MM.1S (cell line): ENCODE results near the gene TMEM9.

Experiments used
- DNase-seq: peaks from one replicate; pipeline ENCODE4 v3.0.0-alpha.2; 2015
- H2AFZ ChIP-seq: fragments of 300-600 bp; sonication (generic); 2 replicates; pipeline ENCODE4 v1.6.0; 2016; ENCODE audit warnings: antibody characterized with exemption, low read length
- H3F3A ChIP-seq: fragments of 300-600 bp; sonication (generic); 2 replicates; pipeline ENCODE4 v1.6.1; 2016; ENCODE audit warnings: mild to moderate bottlenecking, antibody characterized with exemption, low read length, moderate library complexity, mixed read lengths; ENCODE audit not compliant: insufficient read depth
- H3K27ac ChIP-seq: fragments of 300-600 bp; sonication (generic); 2 replicates; pipeline ENCODE4 v1.5.1; 2016; ENCODE audit warnings: mild to moderate bottlenecking, low read length
- H3K27me3 ChIP-seq: fragments of 300-600 bp; sonication (generic); replicated peaks from 2 replicates; pipeline ENCODE4 v1.6.0; 2016; ENCODE audit warnings: low read length; ENCODE audit not compliant: insufficient read depth
- H3K36me3 ChIP-seq: fragments of 300-600 bp; sonication (generic); replicated peaks from 2 replicates; pipeline ENCODE4 v1.6.1; 2016; ENCODE audit warnings: mild to moderate bottlenecking, low read length, mixed read lengths; ENCODE audit not compliant: insufficient read depth
- H3K4me1 ChIP-seq: fragments of 300-600 bp; sonication (generic); 2 replicates; pipeline ENCODE4 v1.6.1; 2016; ENCODE audit warnings: low read length, mixed read lengths
- H3K4me2 ChIP-seq: fragments of 300-600 bp; sonication (generic); 2 replicates; pipeline ENCODE4 v1.6.0; 2016; ENCODE audit warnings: low read depth, low read length
- H3K4me3 ChIP-seq: fragments of 300-600 bp; sonication (generic); 2 replicates; pipeline ENCODE4 v1.5.1; 2016; ENCODE audit warnings: low read length, mixed read lengths
- H3K79me2 ChIP-seq: fragments of 300-600 bp; sonication (generic); 2 replicates; pipeline ENCODE4 v1.6.1; 2016; ENCODE audit warnings: mixed run types, low read length, mixed read lengths
- H3K9ac ChIP-seq: fragments of 300-600 bp; sonication (generic); 2 replicates; pipeline ENCODE4 v1.6.1; 2016; ENCODE audit warnings: low read length, mixed read lengths
- H3K9me2 ChIP-seq: fragments of 300-600 bp; sonication (generic); replicated peaks from 2 replicates; pipeline ENCODE4 v1.6.1; 2016; ENCODE audit warnings: mild to moderate bottlenecking, low read length, mixed read lengths; ENCODE audit not compliant: insufficient read depth
- H3K9me3 ChIP-seq: fragments of 300-600 bp; sonication (generic); replicated peaks from 2 replicates; pipeline ENCODE4 v1.6.1; 2016; ENCODE audit warnings: mild to moderate bottlenecking, low read length, mixed read lengths; ENCODE audit not compliant: insufficient read depth
- H4K20me1 ChIP-seq: fragments of 300-600 bp; sonication (generic); 2 replicates; pipeline ENCODE4 v1.6.1; 2016; ENCODE audit warnings: mild to moderate bottlenecking, low read length, moderate library complexity, mixed read lengths; ENCODE audit not compliant: insufficient read depth
- CTCF ChIP-seq: fragments of 300-600 bp; sonication (generic); IDR thresholded peaks from 2 replicates; pipeline ENCODE4 v1.5.1; 2016; ENCODE audit warnings: antibody characterized with exemption, low read length, mixed read lengths
- EZH2 ChIP-seq: fragments of 300-600 bp; sonication (generic); optimal IDR thresholded peaks from 2 replicates; pipeline ENCODE3; 2017; ENCODE audit warnings: low read depth, mild to moderate bottlenecking, antibody characterized with exemption, low read length, mixed read lengths
- EZH2phosphoT487 ChIP-seq: fragments of 300-600 bp; sonication (generic); IDR thresholded peaks from 2 replicates; pipeline ENCODE4 v1.6.1; 2018; ENCODE audit warnings: antibody characterized with exemption, low read length

The TMEM9 gene

DNA sequence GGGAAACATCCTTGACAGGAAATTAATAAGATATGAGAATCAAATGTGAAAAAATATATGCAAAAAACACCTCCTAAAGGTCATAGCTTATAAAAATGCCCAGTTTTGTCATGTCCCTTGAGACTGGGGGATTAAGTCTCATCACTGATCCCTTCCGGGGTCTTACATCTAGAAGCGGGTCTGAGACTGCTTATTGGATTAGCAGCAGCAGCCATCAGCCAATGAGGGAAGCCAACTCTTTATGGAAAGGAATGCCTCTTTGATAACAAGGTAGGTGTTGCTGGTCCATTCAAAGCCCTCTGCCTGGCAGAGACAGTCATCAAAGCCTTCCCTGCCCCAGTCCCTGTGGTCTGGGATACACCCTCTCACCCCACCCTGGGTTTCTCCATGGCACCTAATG lies 38.2 kb downstream of the TMEM9 start:
- no peaks in the 10 kb centered on the region for H3K79me2 ChIP-seq
- no peak for DNase-seq
- no peak overlapping the region for H2AFZ ChIP-seq
- no peaks in the 10 kb centered on the region for H3K36me3 ChIP-seq
- H3K9ac ChIP-seq, result no peak overlapping the region
- H3K9me3 ChIP-seq, result no peaks in the 10 kb centered on the region
- no peaks in the 10 kb centered on the region for H3K9me2 ChIP-seq
- no peaks in the 10 kb centered on the region for H3K27me3 ChIP-seq
- no peak overlapping the region for H3K4me3 ChIP-seq
- no peak for TF ChIP-seq CTCF
- TF ChIP-seq EZH2, result no peak
- TF ChIP-seq EZH2phosphoT487, result no peak
- H3K4me2 ChIP-seq, result no peak overlapping the region
- no peaks in the 10 kb centered on the region for H3K4me1 ChIP-seq
- no peaks in the 10 kb centered on the region for H4K20me1 ChIP-seq
- no peaks in the 10 kb centered on the region for H3F3A ChIP-seq
- no peak overlapping the region for H3K27ac ChIP-seq

DNA sequence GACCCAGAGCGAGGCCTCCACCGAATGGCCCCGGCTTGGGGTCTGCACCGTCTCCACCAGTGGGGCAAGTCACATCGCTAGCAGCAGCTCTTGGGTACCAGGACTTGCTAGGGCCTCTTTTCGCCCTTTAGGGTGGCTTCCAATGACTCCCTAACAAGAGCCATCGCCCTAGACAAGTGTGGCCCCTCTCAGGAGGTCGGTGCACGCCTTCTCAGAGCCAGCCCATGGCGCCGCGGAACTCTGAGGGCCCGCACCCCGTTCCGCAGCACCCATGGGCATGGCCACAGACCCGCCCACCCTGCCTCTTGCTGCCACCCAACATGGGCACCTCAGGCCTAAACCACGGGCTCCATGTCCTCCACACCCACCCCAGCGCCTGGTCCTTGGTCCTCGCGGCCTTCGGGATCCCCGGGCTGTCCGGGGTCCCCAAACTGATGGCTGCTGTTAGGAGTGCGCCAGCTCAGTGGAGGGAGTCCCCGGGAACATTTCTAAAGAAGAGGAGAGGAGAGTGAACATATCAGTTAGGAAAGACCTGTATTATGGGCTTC lies 38.8 kb downstream of the TMEM9 start:
- Histone ChIP-seq H3K9me3 (no peaks in the 10 kb centered on the region), H3K27ac (no peak overlapping the region), H3K9me2 (no peaks in the 10 kb centered on the region), H3K36me3 (no peaks in the 10 kb centered on the region), H3F3A (no peaks in the 10 kb centered on the region), H2AFZ (no peak overlapping the region), H3K79me2 (no peaks in the 10 kb centered on the region), H3K4me3 (no peak overlapping the region), H3K9ac (no peak overlapping the region), H4K20me1 (no peaks in the 10 kb centered on the region), H3K27me3 (no peaks in the 10 kb centered on the region), H3K4me1 (no peaks in the 10 kb centered on the region), H3K4me2 (no peak overlapping the region)
- DNase-seq, result no peak
- TF ChIP-seq CTCF (no peak), EZH2phosphoT487 (no peak), EZH2 (no peak)

- H4K20me1 ChIP-seq, result no peaks in the 10 kb centered on the region
These were observed 39.8 kb downstream of the TMEM9 start for GRCh38 chr1:201114245-201115131.

More at GRCh38 chr1:201114245-201115131, 39.8 kb downstream of the TMEM9 start:
- TF ChIP-seq CTCF (peak; percentile 83), EZH2 (no peak), EZH2phosphoT487 (no peak)
- Histone ChIP-seq H3K36me3 (no peaks in the 10 kb centered on the region), H3K27me3 (no peaks in the 10 kb centered on the region), H3K9me2 (no peaks in the 10 kb centered on the region), H3F3A (no peaks in the 10 kb centered on the region), H3K27ac (no peak overlapping the region), H2AFZ (peak overlapping the region; percentile 90), H3K4me1 (no peaks in the 10 kb centered on the region), H3K9ac (peak overlapping the region; percentile 26; the same call in 1 of the 2 replicates), H3K4me2 (peak overlapping the region; percentile 94), H3K4me3 (peak overlapping the region; percentile 61), H3K9me3 (no peaks in the 10 kb centered on the region), H3K79me2 (no peaks in the 10 kb centered on the region)
- peak; percentile 89 for DNase-seq
